ENCODE measurements around the gene HS3ST3B1. TPM values are rescaled to one million over a fixed set of nuclear protein-coding genes. Genes with fewer than 3 reads are reported as not detected.
A peak's percentile ranks its signal among the peaks of the same experiment; 100 is the strongest.

Gene HS3ST3B1
- polyA plus RNA-seq, 3 donors = 25.6 to 27.9 (median 25.7) TPM

DNA sequence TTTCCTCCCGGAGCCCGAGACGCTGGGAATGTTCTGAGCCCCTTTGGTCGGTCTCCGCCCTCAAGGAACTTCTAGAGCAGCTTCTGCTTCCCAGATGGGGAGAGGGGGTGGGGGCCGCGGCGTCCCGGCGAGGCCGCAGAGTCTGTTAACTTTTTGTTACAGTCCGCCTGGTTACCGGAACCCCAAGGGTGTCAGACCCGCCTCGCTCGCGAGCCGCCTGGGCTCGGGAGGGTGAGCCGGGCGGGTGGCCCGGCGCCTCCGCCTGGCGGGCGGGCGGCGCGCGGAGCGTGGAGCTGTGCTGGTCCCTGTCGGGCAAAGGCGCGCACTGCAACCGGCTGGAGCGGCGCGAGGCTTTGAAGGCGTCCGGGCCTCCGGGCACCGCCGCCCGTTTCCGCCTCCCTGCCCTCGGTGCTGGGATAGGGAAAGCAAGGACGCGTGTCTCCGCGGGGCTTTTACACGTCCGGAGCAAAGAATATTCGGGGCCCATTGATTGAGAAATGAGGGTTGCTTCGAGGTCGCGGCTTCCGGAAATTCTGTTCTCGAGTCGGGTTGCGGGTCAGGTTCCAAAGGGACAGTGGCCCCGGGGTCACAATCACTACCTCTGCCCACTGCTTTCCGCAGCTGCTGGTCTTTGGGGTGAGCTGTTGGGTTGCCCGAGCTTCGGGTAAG is 1.7 kb downstream of the HS3ST3B1 start:
- DNase-seq (ENCODE audit: low read depth in 3 of 3, low spot score in 2 of 3) = no peak

DNA sequence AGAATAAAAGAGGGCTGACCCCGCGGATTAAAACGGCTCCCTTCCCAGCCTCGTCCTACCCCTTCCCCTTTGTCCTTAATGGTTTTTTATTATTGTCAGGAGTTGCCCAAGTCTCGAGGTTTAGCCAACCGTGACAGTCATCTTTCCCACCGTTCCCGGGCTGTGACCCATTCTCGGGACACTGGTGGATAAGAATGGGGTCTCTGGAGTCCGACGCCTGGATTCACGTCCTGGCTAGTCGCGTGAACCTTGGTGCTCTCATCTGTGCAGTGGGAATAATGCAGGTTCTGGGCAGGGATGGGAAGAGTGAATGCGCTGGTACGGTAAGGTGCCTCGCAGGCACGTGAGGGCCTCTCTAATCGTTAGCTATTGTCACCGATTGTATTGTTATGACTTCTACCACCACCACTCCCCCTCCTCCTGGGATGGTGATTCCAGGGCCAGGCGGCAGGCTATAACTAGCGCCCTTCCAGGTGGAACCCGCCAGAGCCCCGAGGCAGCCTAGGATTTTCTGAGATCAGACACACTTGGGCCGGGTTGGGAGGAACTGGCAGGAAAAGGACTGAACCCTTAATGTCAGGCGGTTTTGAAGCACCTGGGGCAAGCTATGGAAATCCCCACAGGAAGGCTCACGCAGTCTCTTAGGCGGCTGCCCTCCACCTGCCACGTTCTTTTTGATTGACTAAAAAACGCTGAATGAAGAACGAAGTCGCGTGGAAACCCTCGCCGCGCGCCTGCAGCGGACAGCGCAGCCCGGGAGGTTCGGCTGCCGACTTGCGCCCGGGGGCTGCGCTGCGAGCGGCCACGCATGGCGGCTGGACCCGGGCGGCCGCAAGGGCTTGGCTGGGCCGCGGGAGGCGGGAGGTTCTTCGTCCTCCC is 2.7 kb downstream of the HS3ST3B1 start:
- no peak for DNase-seq (ENCODE audit: low read depth in 3 of 3, low spot score in 2 of 3)

DNA sequence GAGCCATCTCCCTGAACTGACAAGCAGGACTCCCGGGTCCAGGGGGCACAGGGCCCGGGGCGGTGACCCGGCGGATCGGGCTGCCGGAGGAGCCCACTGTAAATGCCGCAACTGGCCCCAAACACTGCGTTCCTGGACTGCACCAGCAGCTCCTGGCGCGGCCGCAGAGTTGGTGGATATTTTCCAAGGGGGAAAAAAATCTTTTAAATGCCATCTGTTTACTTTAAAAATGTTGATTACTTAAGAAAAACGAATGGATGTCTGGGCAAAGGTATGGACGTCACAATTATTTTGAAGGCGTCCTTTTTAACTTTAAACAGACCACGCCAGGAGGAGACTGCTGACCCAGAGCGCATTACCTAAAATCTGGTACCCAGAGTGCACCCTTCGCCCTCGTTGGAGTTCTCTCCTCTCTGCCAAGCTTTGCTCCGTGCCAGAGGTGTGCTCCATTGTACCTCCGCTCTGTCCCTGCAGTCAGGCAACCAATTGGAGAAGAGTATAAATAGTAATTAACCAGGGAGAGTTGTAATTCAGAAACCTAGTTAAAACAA is 3.4 kb downstream of the HS3ST3B1 start:
- DNase-seq (ENCODE audit: low read depth in 3 of 3, low spot score in 2 of 3) = no peak

DNA sequence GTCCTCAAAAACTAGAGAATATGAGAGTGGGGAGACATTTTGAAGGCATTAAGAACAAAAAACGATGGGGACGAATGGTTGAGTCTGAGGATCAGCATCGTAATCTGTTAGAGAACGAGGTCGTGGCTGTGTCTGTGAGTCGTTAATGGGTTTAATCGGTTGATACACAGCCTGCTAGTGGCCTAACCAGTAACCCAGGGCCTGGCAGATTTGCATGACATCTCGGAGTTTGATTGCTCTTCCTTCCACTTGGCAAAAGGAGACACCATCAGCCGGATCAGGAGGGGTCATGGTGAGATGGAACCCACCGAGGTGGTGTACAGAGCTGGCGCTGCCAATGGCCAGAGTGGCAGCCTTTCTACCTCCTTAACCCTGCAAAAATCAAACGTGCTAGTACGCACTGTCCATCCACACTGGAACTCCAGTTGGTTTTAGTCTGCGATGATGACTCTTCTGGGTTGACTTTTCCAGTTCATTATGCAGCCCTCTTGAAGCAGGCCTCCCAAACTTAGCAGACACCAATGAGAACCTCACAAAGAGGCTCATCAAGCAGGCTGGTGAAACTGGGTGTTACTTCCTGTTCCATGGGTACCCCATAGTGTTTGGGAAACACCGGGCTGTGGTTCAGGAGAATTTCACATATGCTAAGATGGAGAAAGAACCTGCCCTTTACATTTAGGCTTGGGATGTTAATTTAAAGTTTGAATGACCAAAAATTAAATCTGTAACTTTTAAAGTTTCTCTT is 4.1 kb downstream of the HS3ST3B1 start:
- DNase-seq (ENCODE audit: low read depth in 3 of 3, low spot score in 2 of 3) = no peak

DNA sequence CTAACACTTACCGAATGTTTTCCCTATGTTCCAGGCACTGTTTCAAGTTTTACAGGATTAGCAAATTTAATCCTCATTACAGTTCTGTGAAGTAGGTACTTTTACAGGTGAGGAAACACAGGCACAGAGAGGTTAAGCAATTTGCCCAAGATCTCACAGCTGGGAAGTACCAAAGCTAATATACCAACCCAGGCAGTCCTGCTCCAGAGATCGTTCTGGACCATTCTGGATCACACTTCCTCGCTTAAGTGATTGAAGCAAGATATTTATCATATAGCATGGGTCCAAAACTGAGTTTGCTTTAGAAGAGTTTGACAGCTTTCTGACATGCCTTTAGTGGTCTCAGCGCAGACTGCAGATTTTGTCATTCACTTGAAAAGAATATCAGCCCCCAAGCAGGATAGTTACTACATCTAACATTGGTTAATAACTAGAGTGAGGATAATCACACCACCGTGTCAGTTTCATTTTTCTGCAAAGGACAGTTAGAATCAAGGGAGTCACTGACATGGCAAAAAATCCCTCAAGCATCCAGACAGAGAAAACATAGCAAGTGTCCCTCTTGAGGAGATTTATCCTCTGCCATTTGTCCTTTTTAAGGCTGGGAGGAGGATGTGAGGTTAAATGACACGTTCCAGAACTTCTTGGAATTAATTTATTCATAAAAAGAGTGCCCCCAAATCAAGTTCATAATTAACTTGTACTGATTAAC is 5.1 kb downstream of the HS3ST3B1 start:
- DNase-seq (ENCODE audit: low read depth in 3 of 3, low spot score in 2 of 3) = no peak

DNA sequence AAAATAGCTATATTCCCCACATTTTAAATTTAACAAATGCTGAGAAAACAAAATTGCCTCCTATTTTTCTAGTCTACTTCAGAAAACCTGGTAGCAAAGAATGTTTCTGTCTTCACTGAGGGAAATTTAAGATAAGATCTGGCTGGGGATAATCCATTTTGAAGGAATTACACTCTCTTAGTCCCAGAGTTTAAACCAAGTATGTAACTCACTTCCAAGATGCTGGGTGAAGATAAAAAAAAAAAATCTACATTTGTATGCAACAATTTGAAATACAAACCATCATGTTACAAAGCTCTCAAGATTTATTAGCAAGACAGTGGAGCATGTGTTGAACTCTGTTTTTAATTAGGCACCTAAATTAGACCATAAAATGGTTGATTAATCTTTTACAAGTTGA is 5.7 kb downstream of the HS3ST3B1 start:
- no peak for DNase-seq (ENCODE audit: low read depth in 3 of 3, low spot score in 2 of 3)

DNA sequence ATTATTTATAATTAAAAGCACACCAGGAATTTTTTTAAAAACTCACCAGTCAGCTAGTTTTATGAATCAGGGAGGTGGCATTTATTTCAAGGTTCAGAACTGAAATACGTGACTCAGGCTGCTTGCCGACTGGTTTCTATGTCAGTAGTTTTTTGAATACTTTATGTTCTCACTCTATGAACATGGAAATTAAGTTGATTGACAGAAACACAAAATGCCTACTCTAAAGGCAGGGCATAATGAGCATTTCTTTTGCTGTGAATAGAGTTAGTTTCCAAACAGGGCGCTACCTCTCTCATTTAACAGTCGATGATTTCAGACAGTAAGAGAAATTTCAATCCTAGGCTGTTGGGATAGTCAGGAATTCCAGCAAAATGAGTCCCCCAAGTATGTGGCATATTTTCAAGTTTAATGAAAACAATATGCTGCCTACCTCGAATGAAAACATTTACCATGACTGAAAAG is 6.7 kb downstream of the HS3ST3B1 start:
- no peak for DNase-seq (ENCODE audit: low read depth in 3 of 3, low spot score in 2 of 3)

DNA sequence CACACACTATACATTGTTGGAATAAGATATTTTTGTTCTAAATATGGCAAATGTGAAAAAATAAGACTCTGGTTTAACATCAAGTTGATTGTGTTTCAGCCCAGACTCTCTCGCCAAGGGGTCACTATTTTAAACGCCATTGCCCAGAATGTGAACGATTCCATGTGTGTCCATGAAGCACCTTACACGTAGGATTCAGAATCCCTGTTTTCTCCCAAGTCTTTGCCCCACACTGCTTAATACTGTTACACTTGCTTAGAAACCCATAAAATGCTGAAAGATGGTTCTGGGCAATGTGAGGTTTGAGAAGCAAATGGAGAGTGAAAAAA is 7.7 kb downstream of the HS3ST3B1 start:
- no peak for DNase-seq (ENCODE audit: low read depth in 3 of 3, low spot score in 2 of 3)

DNA sequence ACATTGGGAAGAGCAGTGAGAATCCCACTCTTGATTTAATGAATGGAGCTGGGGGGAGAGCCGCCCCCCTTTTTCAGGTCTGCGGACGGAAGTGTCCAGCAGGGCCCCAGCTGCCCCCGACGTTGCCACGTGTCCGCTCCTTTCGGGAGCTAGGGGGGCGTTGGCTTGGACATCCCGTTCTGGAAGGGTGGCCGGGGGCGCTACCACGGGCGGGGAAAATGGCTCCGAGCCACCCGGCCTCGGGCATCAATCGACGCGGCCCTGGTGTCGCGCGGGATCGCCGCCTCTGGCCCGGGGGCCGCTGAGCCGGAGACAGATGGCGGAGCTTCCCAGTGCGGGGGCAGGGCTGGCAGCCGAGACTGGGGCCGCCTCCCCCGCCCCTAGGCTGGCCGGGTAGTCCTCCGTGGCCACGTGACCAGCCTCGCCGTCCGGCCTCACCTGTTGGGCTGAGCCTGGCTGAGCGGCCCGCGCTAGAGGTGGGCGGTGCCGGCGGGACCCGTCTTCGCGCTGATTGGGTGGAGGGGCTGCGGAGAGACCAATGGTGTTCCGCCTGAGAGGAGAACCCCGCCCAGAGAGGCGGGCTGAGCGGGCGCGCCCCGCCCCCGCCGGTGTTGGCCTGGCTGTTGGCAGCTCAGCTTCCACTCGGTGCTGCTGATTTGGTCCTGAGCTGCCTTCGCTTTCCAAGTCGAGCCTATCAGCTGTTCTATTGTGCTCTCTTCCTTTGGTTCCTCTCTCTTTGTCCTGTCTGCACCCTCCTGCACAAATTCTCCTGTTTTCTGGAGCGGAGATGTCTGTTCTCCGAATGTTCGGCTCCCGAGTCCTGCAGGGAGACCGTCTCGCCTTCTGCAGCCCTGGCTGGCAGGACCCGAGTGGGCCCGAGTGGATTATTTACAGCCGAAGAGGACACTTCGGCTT is 8.3 kb downstream of the HS3ST3B1 start:
- peak in 1 of 3 donors; percentile 85 for DNase-seq (ENCODE audit: low read depth in 3 of 3, low spot score in 2 of 3)

DNA sequence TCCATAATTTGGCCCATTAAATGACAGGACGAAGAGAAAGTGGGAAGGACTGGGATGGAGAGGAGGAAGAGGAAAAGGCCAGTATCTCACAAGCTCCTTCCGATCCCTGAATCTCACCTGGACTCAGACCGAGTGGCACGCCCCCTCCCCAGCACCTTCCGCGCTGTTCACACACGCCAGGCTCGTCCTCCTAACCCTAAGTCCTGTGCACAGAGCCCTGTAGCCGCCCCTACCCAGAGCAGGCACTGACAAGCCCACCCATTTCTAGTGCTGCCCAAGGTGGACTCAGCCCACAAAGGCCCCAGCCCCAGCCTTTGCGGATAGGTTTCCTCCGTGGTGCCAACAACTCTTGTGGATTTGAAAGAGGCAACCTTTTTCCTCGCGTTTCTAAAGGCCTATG is 9.2 kb downstream of the HS3ST3B1 start:
- DNase-seq (ENCODE audit: low read depth in 3 of 3, low spot score in 2 of 3) = no peak

DNA sequence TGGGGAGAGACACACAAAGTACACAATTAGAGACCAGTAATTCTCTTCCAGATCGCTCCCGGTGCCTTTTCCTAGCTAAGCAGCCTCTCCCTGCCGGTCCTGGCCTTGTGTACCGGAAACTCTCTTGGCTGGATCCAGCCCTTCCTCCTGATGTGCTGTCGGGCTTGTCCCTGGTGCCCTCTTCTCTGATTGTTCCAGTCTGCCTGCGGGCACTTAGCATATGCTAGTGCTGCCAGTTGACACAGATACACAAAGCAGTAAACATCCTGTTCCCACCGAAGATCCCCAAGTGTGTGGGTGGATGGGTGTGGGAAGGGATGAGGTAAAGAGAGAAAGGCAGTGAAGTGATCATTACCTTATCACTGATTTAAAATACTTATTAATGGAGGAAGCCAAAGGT is 9.7 kb downstream of the HS3ST3B1 start:
- no peak for DNase-seq (ENCODE audit: low read depth in 3 of 3, low spot score in 2 of 3)

DNA sequence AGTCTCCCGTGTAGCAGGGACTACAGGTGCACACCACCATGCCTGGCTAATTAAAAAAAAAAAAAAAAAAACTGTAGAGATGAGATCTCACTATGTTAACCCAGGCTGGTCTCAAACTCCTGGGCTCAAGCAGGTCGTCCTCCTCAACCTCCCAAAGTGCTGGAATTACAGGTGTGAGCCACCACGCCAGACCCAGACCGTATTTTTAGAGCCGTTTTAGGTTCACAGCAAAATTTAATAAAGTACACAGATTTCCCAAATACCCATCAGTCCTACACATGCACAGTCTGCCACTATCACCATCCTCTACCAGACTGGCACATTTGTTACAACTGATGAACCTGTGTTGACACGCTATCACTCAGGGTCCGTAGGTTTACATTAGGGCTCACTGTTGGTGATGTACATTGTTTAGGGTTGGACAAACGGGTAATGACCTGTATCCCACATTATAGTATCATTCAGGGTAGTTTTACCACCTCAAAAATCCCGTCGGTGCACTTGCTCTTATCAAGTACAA is 10.4 kb downstream of the HS3ST3B1 start:
- DNase-seq (ENCODE audit: low read depth in 3 of 3, low spot score in 2 of 3) = no peak

DNA sequence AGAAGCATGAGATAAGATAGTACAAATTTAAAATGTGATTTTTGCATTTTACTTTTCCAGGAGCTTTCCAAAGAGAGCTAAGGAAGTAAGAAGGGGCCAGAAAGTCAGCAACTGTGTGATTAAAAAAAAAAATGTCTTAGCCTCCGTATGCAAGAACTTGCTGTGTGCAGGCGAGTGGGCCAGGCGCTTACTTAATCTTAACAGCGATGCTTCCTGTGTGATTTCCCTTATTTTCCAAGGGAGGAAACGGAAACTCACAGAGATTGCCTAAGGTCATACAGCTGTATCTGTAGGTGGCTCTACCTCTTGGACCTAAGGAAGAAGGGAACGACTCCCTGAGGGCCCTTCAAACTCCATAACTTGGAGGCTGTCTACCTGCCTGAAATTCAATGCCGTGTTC is 11.1 kb downstream of the HS3ST3B1 start:
- DNase-seq (ENCODE audit: low read depth in 3 of 3, low spot score in 2 of 3) = no peak

DNA sequence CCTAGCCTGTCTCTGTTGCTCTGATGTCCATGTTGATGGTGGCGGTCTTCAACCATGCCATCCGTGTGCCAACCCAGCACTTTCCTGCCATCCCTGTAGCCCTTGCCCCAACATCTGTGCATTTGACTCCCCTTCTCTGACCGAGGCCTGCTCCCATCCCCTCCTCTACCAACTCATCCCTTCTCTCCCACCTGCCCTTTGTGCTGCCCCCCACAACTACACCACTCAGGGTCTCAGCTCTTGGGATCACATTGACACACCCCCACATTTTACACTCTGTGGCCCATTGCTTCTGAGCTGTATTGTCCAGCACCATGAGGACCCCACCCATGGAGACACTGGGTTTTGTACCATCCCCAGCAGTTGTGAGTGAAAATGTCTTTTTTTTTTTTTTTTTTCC is 11.6 kb downstream of the HS3ST3B1 start:
- DNase-seq (ENCODE audit: low read depth in 3 of 3, low spot score in 2 of 3) = no peak

DNA sequence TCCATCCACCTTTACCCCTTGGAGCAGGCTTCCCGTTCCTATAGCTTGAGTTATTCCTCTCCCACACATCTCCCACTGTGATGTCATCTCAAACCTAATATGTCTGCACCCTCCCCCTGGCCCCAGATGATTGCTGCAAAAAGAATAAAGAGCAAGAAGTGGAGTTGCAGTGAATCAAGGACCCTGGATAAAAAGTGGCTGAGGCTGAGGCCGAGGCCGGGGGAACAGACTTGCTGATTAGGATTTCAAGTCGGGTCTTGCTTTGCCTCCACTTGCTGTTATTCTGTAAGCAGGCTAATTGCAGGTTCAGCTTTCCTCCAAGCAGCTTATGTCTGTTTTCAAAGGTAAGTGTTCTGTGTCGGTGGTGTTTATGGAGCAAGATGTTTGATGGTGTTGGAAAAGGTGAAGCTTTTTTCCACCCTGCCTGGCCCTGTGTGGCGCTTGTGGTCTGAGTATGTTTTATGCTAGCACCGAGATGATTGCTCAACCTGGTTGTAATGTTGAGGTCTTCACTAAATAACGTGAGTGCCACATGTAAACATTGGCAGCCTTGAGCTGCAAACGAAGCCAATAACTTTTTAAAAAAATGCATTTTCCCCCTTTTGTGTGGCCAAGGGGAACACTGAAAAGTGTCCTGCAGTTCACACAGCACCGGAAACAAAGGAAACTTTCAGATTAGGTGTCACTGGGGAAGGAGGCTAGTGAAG is 15.4 kb downstream of the HS3ST3B1 start:
- no peak for DNase-seq (ENCODE audit: low read depth in 3 of 3, low spot score in 2 of 3)

DNA sequence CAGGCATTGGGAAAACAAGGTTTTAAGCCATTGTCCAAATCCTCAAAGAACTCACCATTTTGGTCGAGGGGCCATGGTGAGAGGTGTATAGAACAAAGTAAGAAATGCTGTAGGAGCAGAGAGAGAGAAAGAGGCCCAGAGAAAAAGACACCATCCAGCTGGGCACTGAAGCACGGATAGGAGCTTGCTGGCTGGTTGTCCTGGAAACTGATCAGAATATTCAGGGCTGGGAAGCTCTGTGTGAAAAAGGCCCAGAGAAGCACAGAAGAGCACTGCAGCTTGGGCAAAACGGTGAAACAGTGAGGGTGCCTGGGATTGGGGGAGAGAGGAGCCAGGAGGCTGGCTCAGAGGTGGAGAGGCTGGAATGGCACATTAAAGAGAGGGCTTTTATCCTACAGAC is 16.5 kb downstream of the HS3ST3B1 start:
- no peak for DNase-seq (ENCODE audit: low read depth in 3 of 3, low spot score in 2 of 3)

DNA sequence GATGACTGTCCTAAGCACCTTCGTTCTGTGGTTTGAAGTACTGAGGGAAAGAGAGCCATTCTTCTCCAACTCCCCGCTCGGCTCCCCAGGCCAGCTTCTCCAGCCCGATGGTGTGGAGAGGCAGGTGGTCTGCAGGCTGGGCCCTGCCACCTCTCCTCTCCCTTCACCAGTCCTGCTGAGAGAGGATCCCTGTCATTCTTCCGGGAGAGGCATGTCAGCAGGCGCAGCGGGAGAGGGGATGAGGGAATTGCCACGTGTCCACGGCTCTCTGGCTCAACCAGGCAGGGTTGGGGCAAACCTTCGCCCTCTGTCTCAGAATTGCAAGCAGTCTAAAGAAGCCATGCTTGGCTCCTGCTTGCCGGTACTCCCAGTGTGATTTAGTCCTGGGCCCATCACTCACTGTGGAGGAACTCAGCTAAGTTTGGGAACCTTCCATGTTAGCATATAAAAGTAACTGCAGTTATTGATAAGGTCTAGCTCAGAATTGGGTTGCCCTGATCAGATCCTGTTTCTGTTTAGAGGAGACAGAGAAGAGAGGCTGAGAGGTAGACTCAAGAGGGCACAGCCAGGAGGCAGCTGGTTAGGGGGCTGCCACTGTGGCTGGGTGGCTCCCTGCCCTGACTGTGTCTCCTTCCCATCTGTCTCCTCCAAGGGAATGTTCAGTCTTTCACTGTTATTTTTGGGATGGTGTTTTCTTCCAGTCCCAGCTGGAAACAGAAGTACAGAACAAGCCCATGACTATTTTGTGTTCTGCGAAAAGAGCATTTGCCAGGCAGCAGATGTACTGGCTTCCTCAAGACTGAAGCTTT is 17.4 kb downstream of the HS3ST3B1 start:
- no peak for DNase-seq (ENCODE audit: low read depth in 3 of 3, low spot score in 2 of 3)

DNA sequence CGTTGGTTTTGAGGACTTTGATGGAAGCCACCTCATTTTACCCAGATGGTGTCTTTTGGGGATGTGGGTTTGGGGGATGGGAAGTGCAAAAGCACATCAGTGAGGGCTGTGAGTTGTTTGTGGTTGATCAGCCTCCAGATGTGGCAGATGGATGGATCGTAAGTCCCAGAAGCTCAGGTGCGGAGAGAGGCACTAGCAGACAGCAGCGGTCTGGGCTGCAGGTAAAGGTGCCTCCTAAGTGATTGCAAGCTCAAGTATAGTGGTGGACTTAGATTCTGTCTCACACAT is 18.0 kb downstream of the HS3ST3B1 start:
- DNase-seq (ENCODE audit: low read depth in 3 of 3, low spot score in 2 of 3) = no peak
